Activated CD4-positive, alpha-beta T cell treated with anti-CD3 and anti-CD28 coated beads, Interleukin-2, amount 50 U/mL, for 1 hour (primary cell): ENCODE results near the gene C2CD3.
"Not testable (repeated sequence)": the region's sequence is repeated elsewhere in the genome, so short reads cannot be mapped to it uniquely, and the experiment has no call there.

Source experiments
- DNase-seq: peaks from one replicate; pipeline ENCODE4 v3.0.0-alpha.2; 2020

Gene C2CD3

DNA sequence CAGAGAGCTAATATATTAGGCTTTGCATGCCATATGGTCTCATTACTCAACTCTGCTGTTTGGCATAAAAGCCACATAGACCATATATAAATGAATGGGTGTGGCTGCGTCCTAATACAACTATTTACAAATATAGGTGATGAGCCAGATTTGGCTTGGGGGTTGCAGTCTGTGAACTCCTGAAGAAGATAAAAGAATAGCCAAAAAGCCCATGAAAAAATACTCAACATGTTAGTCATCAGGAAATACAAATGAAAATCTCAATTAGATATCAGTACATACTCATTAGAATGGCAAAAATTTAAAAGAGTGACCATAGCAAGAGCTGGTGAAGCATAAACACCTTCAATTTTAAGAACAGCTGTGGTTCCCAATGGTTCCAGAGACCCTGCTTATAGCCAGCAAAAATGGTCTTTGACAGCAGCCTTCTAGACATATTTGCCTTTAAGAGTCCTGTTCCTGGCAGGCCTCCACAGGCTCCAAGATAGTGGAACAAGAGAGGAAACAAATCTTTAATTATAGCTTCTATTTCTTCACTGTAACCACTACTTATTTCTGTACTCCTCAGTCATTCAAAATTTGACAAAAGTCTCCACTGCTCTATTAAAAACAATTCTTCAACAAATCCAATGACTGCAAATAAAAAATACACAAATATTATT, 16.1 kb downstream of the C2CD3 start:
- DNase-seq = no peak

DNA sequence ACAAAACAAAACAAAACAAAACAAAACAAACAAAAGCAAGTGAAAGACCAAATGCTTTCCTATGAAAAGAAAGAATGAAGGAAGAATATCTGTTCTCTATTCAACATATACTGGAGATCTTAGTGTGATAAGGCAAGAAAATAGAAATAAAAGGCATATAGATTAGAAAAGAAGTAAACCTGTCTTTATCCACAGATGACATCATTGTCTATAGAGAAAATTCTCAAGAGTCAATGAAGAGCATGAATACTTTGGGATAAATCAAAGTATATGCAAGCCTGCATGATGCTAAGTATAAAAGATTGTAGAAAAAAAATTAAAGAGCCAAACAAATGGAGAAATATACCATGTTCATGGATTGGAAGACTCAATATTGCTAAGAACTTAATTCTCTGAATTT, 17.6 kb downstream of the C2CD3 start:
- DNase-seq = no peak

DNA sequence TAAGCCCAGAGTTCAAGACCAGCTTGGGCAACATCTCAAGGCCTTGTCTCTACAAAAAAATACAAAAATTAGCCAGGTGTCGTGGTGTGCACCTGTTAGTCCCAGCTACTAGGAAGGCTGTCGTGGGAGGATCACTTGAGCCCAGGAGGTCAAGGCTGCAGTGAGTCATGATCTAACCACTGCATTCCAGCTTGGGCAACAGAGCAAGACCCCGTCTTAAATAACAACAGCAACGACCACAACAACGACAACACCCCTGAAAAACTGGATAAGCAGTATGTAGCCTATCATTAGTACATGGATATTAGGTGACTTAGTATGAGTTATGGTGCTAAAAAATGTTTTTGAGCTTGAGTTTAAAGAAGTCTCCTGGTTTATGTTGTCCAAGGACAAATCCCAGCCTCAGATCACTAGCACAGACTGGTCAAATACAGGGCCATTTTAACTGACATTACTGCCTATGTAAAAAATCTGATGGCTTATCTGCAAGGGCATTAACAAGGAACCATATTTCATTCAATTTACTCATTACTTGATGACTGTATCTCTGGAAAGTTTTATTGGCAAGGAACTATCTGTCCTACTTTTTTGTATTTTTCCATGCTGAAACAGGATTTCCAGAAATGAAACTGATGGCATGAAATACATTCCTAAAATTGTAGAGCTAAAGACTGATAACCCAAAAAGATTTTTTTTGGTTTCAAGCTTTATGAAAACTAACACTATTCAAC, 23.4 kb downstream of the C2CD3 start:
- DNase-seq = no peak

DNA sequence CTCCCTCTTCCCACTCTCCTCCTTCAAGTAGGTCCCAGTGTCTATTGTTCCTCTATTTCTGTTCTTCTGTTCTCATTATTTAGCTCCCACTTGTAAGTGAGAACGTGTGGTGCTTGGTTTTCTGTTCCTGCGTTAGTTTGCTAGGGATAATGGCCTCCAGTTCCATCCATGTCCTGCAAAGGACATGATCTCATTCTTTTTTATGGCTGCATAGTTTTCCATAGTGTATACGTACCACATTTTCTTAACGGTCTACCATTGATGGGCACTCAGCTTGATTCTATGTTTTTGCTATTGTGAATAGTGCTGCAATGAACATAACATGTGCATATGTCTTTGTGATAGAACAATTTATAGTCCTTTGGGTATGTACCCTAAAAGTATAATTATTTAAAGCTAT, 26.2 kb downstream of the C2CD3 start:
- no peak for DNase-seq

DNA sequence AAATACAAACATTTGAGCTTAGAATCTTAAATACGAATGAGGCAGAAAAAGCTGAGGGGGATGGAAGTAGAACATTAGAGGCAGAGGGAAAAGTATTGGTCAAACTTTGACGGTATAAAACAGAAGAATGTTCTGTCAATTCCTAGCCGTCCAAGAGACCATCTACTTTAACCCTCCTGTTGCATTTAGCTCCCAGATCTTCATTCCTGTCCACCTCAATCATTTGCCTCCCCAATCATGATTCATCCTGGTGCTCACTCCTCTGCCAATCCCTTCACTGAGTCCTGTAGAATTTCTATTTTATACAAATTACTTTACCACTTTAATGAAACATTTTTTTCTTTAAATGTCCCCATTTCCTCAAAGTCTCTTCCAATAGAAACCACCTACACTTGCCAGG, 28.2 kb downstream of the C2CD3 start:
- no peak for DNase-seq

DNA sequence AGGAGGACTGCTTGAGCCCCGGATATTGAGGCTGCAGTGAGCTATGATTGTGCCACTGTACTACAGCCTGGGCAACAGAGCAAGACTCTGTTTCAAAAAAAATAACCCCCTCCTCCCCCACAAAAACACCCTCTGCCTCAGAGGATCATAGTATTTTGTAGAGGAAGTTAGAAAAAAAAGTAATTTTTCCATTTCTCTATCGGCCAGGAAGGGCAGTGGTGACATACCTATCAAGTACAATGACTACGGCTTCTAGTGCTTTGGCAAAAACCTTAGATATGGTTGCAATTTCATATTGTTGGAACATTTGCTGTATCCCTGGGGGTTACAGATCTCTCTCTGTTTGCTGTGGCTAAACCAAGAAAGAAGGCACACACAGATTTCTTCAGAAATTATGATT, 28.9 kb downstream of the C2CD3 start:
- no peak for DNase-seq

DNA sequence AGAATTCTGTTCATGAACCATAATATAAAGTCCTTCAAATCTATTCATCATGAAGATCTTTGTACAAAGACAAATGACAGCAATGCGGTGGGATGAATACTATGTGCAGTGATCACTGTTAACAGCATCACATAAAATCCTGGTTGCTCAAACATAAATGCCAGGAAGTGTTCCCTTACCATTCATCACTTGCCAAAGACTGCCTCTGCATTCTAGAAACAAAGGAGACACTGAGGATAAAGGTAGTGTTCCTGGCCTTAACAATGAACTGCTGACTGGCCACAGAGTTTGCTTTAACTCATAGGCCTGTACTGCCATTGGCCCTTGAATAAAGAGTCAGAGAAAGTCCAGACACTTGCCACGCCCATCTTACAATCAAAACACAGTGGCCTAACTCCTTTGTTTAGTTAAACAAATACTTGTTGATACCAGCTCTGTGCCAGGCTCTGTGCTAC, 29.5 kb downstream of the C2CD3 start:
- DNase-seq = no peak

DNA sequence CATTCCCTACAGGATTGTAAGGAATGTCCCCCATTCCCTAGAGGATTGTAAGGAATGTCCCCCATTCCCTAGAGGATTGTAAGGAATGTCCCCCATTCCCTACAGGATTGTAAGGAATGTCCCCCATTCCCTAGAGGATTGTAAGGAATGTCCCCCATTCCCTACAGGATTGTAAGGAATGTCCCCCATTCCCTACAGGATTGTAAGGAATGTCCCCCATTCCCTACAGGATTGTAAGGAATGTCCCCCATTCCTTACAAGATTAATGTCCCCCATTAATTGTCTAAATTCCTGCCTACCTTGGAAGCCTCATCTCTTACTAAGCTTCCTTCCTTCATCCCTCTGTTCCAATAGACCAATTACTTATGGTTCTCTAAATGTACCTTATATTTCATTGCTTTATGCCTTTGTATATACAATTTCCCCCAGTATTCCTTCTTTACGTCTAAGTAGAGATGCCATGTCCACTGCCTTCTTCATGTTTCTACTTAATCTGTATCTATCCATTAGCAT, 30.8 kb downstream of the C2CD3 start:
- DNase-seq = not testable (repeated sequence)

DNA sequence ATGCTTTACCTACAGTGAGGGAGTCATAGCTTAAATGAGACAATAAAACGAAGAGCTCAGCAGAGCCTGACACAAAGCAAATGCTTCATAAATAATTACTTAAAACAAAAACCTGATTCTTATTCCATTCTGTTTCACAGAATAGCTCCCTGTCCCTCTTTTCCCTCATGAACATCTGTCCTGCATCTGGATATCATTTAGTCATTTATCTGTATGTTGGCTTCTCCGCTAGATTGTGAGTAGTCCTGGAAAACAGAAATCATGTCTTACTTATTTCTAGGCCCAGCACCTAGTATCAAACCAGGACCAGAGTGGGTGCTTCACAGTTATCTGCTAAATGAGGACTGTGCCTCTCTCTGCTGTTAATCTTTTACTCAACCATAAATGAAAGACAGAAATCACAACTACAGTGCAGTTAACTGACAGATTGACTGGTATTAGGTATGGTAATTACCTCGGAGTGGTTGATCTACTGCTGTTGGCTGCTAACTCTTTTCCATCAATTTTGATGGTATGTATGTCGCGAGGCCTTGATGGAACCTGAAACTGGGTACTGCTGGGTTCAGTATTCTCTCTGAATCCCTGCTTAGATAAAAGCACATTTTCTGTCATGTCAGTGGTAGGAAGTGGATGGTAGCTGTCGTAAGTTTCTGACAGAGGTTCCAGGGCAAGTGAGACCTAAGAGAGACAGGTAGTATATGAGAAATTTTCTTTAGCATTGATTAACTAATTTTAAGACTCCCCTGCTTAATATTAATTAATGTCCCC, 31.5 kb downstream of the C2CD3 start:
- DNase-seq = no peak

DNA sequence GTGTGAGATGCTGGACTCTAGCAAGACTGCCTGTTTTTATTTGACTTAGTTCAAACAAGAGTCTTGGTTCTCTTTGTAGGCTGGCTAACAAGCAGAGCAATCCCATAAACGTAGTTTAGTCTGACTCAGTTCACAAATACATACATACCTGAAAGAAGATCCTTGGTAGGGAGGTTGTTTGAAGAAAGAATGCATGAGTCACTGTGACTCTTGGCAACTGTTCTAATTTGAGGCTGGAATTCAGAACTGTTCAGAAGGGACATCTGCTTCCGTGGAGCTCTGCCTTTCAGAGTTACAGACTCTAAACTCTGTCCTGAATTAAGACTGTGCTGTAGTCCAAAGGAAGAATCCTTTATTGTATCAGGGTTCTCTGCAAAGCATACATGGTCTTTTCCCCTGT, 32.2 kb downstream of the C2CD3 start:
- no peak for DNase-seq

DNA sequence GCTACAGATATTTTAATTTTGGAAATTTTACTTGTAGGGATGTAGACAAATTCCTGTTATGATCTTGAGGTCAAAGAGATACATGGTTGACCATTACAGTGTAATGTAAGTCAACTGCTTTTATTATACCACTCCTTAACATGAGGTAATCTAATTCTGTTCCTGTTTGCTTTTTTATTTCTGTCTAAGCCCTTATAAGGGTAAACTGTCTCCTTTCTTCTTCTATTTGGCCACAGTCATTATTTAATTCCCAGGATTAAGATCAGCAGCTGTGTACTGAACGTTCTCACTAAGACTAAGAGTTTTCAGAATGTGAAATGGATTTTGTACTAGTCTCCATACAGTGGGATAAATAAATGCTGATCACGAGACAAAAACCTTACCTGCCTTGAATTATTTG, 32.8 kb downstream of the C2CD3 start:
- no peak for DNase-seq

DNA sequence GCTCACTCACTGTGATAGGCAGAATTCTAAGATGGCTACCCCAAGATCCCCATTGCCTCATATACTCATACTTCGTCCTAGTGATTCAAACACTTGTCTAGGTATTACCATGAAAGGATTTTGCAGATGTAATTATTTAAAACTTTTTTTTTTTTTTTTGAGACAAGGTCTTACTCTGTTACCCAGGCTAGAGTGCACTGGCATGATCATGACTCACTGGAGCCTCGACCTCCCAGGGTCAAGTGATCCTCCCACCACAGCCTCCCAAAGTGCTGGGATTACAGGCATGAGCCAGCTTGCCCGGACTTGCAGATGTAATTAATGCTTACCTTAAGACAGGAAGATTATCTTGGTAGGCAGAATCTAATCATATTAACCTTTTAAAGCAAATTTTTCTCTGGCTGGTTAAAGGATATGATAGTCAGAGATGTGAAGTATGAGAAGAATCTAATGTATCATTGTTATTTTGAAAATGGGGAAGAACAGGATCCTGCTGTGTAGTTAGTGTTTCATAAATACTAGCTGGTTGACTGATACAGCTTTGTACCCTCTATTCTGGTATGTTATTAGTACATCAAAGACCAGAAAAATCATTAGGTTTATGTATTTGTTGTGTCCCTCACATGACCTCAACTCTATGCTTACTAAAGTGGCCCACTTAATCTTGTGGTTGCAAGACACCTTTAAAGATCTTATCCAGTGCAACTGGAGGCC, 35.5 kb downstream of the C2CD3 start:
- no peak for DNase-seq

DNA sequence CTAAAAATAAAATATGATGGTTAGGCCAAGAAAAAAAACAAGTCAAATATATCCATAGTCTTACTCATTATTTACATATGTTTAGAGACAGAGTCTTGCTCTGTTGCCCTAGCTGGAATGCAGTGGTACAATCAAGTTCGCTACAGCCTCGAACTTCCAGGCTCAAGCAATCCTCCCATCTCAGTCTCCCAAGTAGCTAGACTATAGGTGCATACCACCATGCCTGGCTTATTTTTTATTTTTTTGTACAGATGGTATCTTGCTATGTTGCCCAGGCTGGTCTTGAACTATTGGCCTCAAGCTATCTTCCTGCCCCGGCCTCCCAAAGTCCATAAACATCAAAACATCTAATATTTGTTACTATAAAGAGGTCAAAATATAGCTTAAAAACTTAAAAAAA, 36.1 kb downstream of the C2CD3 start:
- DNase-seq = no peak

DNA sequence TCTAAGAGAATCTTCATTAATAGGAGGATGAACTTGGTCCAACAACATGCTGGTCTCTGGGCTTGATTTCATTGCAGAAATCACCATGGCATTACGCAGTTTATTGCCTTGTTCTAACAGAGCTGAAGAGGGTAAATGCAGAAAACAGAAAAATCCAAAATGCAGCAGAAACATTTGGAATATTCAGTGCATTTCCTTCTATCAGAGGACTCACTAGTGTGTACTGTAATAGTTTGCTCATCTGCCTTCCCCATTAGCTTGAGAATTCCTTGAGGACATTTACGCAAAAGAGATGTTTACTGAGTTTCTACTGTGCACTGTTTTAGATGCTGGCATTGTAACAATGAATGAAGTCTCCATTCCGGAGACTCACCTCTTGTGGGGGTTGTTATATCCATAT, 37.4 kb downstream of the C2CD3 start:
- no peak for DNase-seq

DNA sequence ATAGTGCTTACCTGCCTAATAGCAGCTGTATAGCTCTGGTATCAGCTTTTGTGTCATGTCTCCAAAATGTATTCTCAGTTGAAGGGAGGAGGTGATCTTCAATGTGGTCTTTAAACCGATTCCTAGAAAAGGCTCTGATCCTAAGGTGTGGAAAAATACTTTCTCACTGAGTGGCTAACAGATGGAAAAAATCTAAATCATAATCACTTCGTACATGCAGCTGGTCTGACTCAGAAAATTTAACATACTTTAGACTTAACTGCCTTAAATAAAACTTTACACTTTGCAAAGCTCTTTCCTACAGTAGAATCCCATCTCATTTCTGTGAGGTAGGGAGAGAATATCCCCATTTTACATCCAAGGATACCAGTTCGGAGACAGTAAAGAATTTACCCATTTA, 38.0 kb downstream of the C2CD3 start:
- no peak for DNase-seq

DNA sequence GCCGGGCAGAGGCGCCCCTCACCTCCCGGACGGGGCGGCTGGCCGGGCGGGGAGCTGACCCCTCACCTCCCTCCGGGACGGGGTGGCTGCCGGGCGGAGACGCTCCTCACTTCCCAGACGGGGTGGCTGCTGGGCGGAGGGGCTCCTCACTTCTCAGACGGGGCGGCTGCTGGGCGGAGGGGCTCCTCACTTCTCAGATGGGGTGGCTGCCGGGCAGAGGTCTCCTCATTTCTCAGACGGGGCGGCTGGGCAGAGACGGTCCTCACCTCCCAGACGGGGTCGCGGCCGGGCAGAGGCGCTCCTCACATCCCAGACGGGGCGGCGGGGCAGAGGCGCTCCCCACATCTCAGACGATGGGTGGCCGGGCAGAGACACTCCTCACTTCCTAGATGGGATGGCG, 41.7 kb downstream of the C2CD3 start:
- DNase-seq = not testable (repeated sequence)

DNA sequence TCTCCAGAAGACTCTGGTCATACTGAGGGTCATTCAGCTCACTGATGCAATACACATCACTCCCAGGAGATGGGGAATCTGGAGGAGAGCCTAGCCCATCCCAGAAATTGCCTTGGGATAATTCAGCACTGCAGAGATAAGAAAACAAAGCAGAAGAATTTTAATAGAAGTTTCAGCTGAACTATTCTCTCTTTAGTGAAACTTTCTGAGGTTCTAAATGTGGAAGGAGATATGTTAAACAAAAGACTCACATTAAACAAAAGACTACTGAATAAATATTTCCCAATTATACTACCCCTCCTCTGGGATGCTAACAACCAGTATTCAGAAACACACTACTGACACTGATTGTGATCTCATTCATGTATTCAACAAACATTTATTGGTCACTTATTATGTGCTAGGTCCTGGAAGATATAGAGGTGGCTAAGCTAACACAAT, 47.8 kb downstream of the C2CD3 start:
- no peak for DNase-seq

DNA sequence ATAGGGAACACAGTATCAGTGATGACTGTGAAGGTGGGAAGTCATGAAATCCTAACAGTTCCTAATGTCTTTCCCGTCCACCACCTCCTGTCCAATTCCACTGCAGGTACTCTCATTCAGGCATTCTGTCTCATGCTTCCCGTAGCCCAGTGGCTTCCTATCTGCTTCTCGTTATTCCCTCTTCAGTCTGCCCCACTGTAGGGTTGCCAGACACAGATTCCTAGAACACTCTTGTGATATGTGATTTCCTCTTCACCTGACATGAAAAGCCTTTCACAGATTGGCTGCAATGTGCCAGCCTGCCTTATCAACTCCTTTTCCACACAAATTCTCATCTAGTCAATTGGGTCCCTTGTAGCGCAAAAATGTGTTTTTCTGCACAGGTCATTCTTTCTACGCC, 49.0 kb downstream of the C2CD3 start:
- no peak for DNase-seq

DNA sequence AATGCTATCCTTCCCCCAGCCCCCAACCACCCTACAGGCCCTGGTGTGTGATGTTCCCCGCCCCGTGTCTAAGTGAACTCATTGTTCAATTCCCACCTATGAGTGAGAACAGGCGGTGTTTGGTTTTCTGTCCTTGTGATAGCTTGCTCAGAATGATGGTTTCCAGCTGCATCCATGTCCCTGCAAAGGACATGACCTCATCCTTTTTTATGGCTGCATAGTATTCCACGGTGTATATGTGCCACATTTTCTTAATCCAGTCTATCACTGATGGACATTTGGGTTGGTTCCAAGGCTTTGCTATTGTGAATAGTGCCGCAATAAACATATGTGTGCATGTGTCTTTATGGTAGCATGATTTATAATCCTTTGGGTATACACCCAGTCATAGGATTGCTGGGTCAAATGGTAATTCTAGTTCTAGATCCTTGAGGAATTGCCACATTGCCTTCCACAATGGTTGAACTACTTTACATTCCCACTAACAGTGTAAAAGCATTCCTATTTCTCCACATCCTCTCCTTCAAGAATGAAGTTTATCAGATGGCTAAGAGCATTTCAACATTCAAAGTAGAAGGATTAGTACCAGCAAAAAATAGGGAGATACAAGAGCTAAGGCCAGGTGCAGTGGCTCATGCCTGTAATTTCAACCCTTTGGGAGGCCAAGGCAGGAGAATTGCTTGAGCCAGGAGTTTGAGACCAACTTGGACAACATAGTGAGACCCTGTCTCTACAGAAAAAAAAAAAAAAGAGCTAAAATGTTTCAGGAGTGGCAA, 50.4 kb downstream of the C2CD3 start:
- DNase-seq = not testable (repeated sequence)

DNA sequence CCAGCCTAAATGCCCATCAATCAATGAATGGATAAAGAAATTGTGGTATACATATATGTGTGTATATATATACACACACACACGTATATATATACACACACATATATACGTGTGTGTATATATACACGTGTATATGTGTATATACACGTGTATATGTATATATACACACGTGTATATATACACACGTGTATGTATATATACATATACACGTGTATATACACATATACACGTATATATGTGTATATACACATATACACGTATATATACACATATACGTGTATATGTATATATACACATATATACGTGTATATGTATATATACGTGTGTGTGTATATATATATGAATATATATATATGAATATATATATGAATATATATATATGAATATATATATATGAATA, 54.1 kb downstream of the C2CD3 start:
- DNase-seq = no peak

DNA sequence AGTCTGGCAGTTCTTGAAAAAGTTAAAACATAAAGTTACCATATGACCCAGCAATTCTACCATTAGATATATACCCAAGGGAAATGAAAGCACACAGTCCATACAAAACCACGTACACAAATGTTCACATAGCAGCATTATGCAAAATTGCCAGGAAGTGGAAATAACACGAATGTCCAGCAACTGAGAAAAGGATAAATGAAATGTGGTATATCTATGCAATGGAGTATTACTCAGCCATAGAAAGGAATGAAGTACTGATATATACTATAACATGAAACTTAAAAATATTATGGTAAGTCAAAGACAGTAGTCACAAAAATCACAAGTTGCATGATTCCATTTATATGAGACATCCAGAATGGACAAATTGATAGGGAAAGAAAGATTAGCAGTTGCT, 57.9 kb downstream of the C2CD3 start:
- no peak for DNase-seq

DNA sequence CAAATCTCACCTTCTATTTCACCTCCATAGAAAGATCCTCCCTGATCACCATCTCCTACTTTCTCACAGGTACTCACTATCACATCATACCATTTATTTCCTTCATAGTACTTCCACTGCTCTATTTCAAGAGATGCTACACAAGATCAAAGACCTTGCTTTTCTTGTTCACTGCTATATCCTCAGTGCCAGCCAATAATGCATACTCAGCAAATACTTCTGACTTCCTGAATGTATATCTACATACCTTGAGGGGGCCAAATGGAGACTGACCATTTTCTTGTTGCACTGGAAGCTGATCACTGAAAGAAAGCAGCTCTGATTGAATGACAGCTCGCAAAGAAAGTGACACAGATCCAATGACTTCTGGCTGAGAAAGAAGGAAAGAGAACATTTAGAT, 64.7 kb downstream of the C2CD3 start:
- no peak for DNase-seq
